Endothelial cell (in vitro differentiated cells): ENCODE data around the gene HS6ST3. TPM values are rescaled to one million over a fixed set of nuclear protein-coding genes. Genes with fewer than 3 reads are reported as not detected.

Source experiments
- DNase-seq: peaks from one replicate; pipeline ENCODE4 v3.0.0; 2021; ENCODE audit warnings: low spot score
- H3K27ac Mint-ChIP-seq: one replicate; pipeline ENCODE4 v1.8.0; 2021; ENCODE audit warnings: mixed read lengths, inconsistent platforms; ENCODE audit not compliant: unreplicated experiment
- H3K27me3 Mint-ChIP-seq: one replicate; pipeline ENCODE4 v1.8.0; 2021; ENCODE audit warnings: mild to moderate bottlenecking, moderate library complexity, mixed read lengths, inconsistent platforms; ENCODE audit not compliant: unreplicated experiment
- H3K36me3 Mint-ChIP-seq: one replicate; pipeline ENCODE4 v1.8.0; 2021; ENCODE audit warnings: mild to moderate bottlenecking, low read depth, mixed read lengths, inconsistent platforms; ENCODE audit not compliant: unreplicated experiment
- H3K4me1 Mint-ChIP-seq: one replicate; pipeline ENCODE4 v1.8.0; 2021; ENCODE audit warnings: mild to moderate bottlenecking, mixed read lengths, inconsistent platforms; ENCODE audit not compliant: unreplicated experiment
- H3K4me3 Mint-ChIP-seq: one replicate; pipeline ENCODE4 v1.8.0; 2021; ENCODE audit warnings: mild to moderate bottlenecking, mixed read lengths, inconsistent platforms; ENCODE audit not compliant: unreplicated experiment
- H3K9me3 Mint-ChIP-seq: one replicate; pipeline ENCODE4 v1.8.0; 2021; ENCODE audit warnings: mixed read lengths, inconsistent platforms; ENCODE audit not compliant: unreplicated experiment
- CTCF ChIP-seq: fragments of 200-600 bp; sonication (generic); IDR thresholded peaks from one replicate; pipeline ENCODE4 v1.5.0; 2021; ENCODE audit warnings: antibody characterized with exemption; ENCODE audit not compliant: unreplicated experiment
- total RNA-seq: library from RNA; stranded (reverse); fragmentation: NEBNext Ultra II Directional; extraction: Animal tissue kit (Norgen Biotek cat#: 25700); gene quantifications from one replicate; pipeline ENCODE4 v1.2.1, GENCODE V29; 2021; ENCODE audit not compliant: unreplicated experiment

The HS6ST3 gene
- total RNA-seq, 1 donor from 2014 or later, result 1.9 TPM

GRCh38 chr13:96821971-96822370, 732.1 kb downstream of the HS6ST3 start:
- Mint-ChIP-seq H3K27me3 (no peaks in the 10 kb centered on the region), H3K27ac (no peak overlapping the region), H3K4me1 (peaks cover 2% of the 10 kb centered on the region), H3K36me3 (no peaks in the 10 kb centered on the region), H3K9me3 (no peaks in the 10 kb centered on the region), H3K4me3 (no peak overlapping the region)
- TF ChIP-seq CTCF, result no peak
- no peak for DNase-seq

DNA sequence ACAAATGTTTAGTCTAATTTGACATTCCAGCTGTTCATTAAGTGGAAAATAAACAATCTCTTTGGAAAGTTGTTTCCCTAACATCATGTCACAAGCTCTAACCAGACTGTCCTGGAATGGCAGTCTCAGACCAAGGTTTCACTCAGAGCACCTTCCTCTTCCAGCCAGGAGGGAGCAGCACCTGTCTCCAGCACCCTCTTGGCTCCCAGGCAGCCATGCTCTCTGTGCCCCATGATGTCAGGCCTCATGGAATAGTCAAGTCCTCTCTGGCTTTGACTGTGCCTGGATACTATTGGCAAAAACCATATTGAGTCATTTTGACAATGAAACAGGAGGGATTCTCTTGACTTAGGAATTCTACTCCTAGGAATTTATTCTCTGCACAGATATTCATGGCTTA, 733.0 kb downstream of the HS6ST3 start:
- H3K27me3 Mint-ChIP-seq, result peaks cover 3% of the 10 kb centered on the region

DNA sequence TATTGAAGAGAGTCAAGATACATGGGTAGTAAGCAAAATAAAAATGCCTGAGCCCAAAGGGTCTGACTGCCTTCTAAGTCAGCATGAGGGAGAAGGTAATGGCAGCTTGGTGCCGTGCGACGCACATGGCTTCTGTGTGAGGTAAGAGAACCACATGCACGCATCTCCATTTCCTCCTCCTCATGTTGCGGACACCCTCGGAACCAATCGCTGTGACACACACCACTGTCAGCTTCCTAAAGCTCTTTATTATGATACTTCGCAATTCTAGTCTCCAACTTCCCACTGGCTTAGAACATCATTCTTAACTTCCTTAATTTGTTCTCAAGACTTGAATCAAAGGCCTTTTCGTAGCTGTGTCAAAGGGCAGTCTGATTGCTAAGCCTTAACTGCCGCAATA, 734.2 kb downstream of the HS6ST3 start:
- DNase-seq, result no peak
- H3K4me3 Mint-ChIP-seq, result no peak overlapping the region
- H3K27me3 Mint-ChIP-seq, result peaks cover 3% of the 10 kb centered on the region
- no peaks in the 10 kb centered on the region for H3K36me3 Mint-ChIP-seq
- H3K4me1 Mint-ChIP-seq, result no peaks in the 10 kb centered on the region
- no peak overlapping the region for H3K27ac Mint-ChIP-seq
- no peak for TF ChIP-seq CTCF
- H3K9me3 Mint-ChIP-seq, result no peaks in the 10 kb centered on the region

More for the DNA sequence above, 733.0 kb downstream of the HS6ST3 start:
- Mint-ChIP-seq H3K4me1 (no peaks in the 10 kb centered on the region), H3K36me3 (no peaks in the 10 kb centered on the region), H3K27ac (no peak overlapping the region), H3K9me3 (no peaks in the 10 kb centered on the region), H3K4me3 (no peak overlapping the region)
- DNase-seq, result peak; percentile 44
- TF ChIP-seq CTCF, result peak; percentile 43

- H3K4me3 Mint-ChIP-seq, result no peak overlapping the region
- H3K9me3 Mint-ChIP-seq, result no peaks in the 10 kb centered on the region
- peaks cover 5% of the 10 kb centered on the region for H3K27me3 Mint-ChIP-seq
- no peaks in the 10 kb centered on the region for H3K4me1 Mint-ChIP-seq
- DNase-seq, result no peak
- no peaks in the 10 kb centered on the region for H3K36me3 Mint-ChIP-seq
- H3K27ac Mint-ChIP-seq, result no peak overlapping the region
- no peak for TF ChIP-seq CTCF
Measured at GRCh38 chr13:96825653-96826052, 735.7 kb downstream of the HS6ST3 start.

DNA sequence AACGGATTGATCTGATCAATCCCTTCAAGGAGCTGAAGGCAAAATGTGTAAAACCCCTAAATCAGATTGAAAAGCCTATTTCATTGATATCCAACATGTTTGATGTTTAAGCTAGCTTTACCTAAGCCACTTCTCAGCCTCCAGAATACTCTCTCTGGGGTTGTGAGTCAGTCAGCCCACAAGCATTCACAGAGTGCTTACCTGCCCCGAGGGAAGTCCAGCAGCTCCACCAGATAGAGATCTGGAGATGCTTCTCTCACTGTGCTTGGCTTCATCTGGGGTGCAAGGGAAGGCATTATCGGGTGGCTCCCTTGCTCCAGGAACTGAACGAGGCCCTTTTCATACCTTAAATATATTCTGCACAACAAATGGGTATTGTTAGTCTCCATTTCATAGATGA, 744.7 kb downstream of the HS6ST3 start:
- no peaks in the 10 kb centered on the region for H3K9me3 Mint-ChIP-seq
- no peak overlapping the region for H3K4me3 Mint-ChIP-seq

More for the DNA sequence above, 744.7 kb downstream of the HS6ST3 start:
- no peaks in the 10 kb centered on the region for H3K27me3 Mint-ChIP-seq
- H3K4me1 Mint-ChIP-seq, result peaks cover 5% of the 10 kb centered on the region
- no peaks in the 10 kb centered on the region for H3K36me3 Mint-ChIP-seq
- DNase-seq, result no peak
- TF ChIP-seq CTCF, result no peak
- H3K27ac Mint-ChIP-seq, result no peak overlapping the region
